DOHH2 (cell line): ENCODE data around the gene GNG12.

ENCODE experiments used
- EZH2phosphoT487 ChIP-seq: fragments of 200-600 bp; sonication (generic); IDR thresholded peaks from 2 replicates; pipeline ENCODE4 v1.6.1; 2017; ENCODE audit warnings: borderline replicate concordance, mild to moderate bottlenecking, antibody characterized with exemption, low read length, moderate library complexity, mixed read lengths
- TF ChIP-seq, protein P1 (sequence below): fragments of 200-600 bp; sonication (generic); IDR thresholded peaks from one replicate; pipeline ENCODE4 v1.5.1; 2014; ENCODE audit warnings: antibody characterized with exemption, mild to moderate bottlenecking, low read depth, low read length; ENCODE audit not compliant: poor library complexity, severe bottlenecking

DNA sequence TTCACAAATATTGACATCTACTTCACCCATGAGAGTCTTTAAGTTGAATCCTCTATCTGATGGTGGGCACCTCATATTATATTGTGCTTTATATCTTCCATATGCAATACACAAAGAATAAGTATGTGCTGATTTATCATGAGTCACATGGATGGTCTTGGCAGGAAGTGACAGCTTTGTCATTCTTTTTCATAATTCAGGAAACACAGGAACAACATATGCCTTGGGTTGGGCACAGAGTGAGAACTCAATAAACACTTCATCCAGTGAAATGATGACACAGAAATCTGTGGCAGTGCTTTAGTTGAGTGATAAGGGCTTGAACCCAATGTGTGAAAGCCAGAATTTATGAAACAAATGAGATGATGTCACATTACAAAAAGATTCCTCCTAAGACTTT, 107.0 kb downstream of the GNG12 start:
- TF ChIP-seq, protein P1, sequence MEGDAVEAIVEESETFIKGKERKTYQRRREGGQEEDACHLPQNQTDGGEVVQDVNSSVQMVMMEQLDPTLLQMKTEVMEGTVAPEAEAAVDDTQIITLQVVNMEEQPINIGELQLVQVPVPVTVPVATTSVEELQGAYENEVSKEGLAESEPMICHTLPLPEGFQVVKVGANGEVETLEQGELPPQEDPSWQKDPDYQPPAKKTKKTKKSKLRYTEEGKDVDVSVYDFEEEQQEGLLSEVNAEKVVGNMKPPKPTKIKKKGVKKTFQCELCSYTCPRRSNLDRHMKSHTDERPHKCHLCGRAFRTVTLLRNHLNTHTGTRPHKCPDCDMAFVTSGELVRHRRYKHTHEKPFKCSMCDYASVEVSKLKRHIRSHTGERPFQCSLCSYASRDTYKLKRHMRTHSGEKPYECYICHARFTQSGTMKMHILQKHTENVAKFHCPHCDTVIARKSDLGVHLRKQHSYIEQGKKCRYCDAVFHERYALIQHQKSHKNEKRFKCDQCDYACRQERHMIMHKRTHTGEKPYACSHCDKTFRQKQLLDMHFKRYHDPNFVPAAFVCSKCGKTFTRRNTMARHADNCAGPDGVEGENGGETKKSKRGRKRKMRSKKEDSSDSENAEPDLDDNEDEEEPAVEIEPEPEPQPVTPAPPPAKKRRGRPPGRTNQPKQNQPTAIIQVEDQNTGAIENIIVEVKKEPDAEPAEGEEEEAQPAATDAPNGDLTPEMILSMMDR: no peak
- no peak for TF ChIP-seq EZH2phosphoT487
